SJSA1 (cell line): Measurements from ENCODE around the gene ELANE. TPM values are rescaled to one million over a fixed set of nuclear protein-coding genes. Genes with fewer than 3 reads are reported as not detected.

Source experiments
- DNase-seq, 2 experiments: peaks; one replicate each; pipeline ENCODE4 v3.0.0-alpha.2; 2015 to 2020; ENCODE audit warnings: low spot score in 2 of 2, low read depth in 1 of 2
- H3K27ac ChIP-seq: fragments of 250-450 bp; sonication (Bioruptor Pico); 2 replicates; pipeline ENCODE4 v1.5.1; 2020; ENCODE audit warnings: mild to moderate bottlenecking, moderate library complexity
- H3K27me3 ChIP-seq: fragments of 250-450 bp; sonication (Bioruptor Pico); replicated peaks from 2 replicates; pipeline ENCODE4 v1.5.1; 2020; ENCODE audit warnings: mild to moderate bottlenecking, moderate library complexity
- H3K36me3 ChIP-seq: fragments of 250-450 bp; sonication (Bioruptor Pico); 2 replicates; pipeline ENCODE4 v1.5.1; 2020; ENCODE audit warnings: mild to moderate bottlenecking
- H3K4me1 ChIP-seq: fragments of 250-450 bp; sonication (Bioruptor Pico); replicated peaks from 2 replicates; pipeline ENCODE4 v1.6.1; 2021; ENCODE audit warnings: mild to moderate bottlenecking
- H3K4me3 ChIP-seq: fragments of 250-450 bp; sonication (Bioruptor Pico); 2 replicates; pipeline ENCODE4 v1.5.1; 2020; ENCODE audit warnings: mild to moderate bottlenecking
- H3K9me3 ChIP-seq: fragments of 250-450 bp; sonication (Bioruptor Pico); replicated peaks from 2 replicates; pipeline ENCODE4 v1.5.1; 2020; ENCODE audit warnings: mild to moderate bottlenecking
- total RNA-seq: library from RNA; depleted of rRNA; stranded (reverse); fragments of >200 nt; shearing (Covaris generic); gene quantifications from 2 replicates; pipeline ENCODE4 v1.2.3, GENCODE V29; 2014

ELANE gene
- total RNA-seq, 1 experiment from 2014 or later: not detected

- Histone ChIP-seq H3K27me3 (no peaks in the 10 kb centered on the region), H3K9me3 (no peaks in the 10 kb centered on the region), H3K36me3 (peaks cover 62% of the 10 kb centered on the region), H3K27ac (no peak overlapping the region), H3K4me3 (no peak overlapping the region), H3K4me1 (no peaks in the 10 kb centered on the region)
- no peak for DNase-seq
These were observed 27.8 kb downstream of the ELANE start for GRCh38 chr19:879711-880438.

- Histone ChIP-seq H3K27ac (no peak overlapping the region), H3K27me3 (no peaks in the 10 kb centered on the region), H3K36me3 (peaks cover 63% of the 10 kb centered on the region), H3K9me3 (no peaks in the 10 kb centered on the region), H3K4me3 (no peak overlapping the region), H3K4me1 (no peaks in the 10 kb centered on the region)
- no peak for DNase-seq
These were observed 29.4 kb downstream of the ELANE start for GRCh38 chr19:881385-882071.

- Histone ChIP-seq H3K36me3 (peaks cover 67% of the 10 kb centered on the region), H3K27me3 (no peaks in the 10 kb centered on the region), H3K27ac (no peak overlapping the region), H3K4me1 (no peaks in the 10 kb centered on the region), H3K9me3 (no peaks in the 10 kb centered on the region), H3K4me3 (no peak overlapping the region)
- DNase-seq: no peak
These were observed 30.9 kb downstream of the ELANE start for GRCh38 chr19:882871-883497.

- Histone ChIP-seq H3K4me1 (no peaks in the 10 kb centered on the region), H3K9me3 (no peaks in the 10 kb centered on the region), H3K4me3 (no peak overlapping the region), H3K36me3 (peaks cover 70% of the 10 kb centered on the region), H3K27ac (no peak overlapping the region), H3K27me3 (no peaks in the 10 kb centered on the region)
- DNase-seq: no peak
These were observed 31.6 kb downstream of the ELANE start for GRCh38 chr19:883661-884211.

GRCh38 chr19:884420-885211 lies 32.5 kb downstream of the ELANE start:
- Histone ChIP-seq H3K4me3 (no peak overlapping the region), H3K27ac (no peak overlapping the region), H3K27me3 (no peaks in the 10 kb centered on the region), H3K4me1 (no peaks in the 10 kb centered on the region), H3K9me3 (no peaks in the 10 kb centered on the region), H3K36me3 (peaks cover 77% of the 10 kb centered on the region)
- no peak for DNase-seq

GRCh38 chr19:885536-886224 lies 33.6 kb downstream of the ELANE start:
- Histone ChIP-seq H3K27ac (no peak overlapping the region), H3K27me3 (no peaks in the 10 kb centered on the region), H3K4me1 (no peaks in the 10 kb centered on the region), H3K36me3 (peaks cover 80% of the 10 kb centered on the region), H3K9me3 (no peaks in the 10 kb centered on the region), H3K4me3 (no peak overlapping the region)
- no peak for DNase-seq

GRCh38 chr19:887072-887471 lies 35.0 kb downstream of the ELANE start:
- no peaks in the 10 kb centered on the region for H3K4me1 ChIP-seq
- H3K36me3 ChIP-seq: peaks cover 74% of the 10 kb centered on the region
- H3K4me3 ChIP-seq: no peak overlapping the region
- H3K27ac ChIP-seq: no peak overlapping the region
- H3K27me3 ChIP-seq: no peaks in the 10 kb centered on the region
- no peaks in the 10 kb centered on the region for H3K9me3 ChIP-seq
- no peak for DNase-seq

GRCh38 chr19:887599-887998 lies 35.5 kb downstream of the ELANE start:
- Histone ChIP-seq H3K27me3 (no peaks in the 10 kb centered on the region), H3K4me1 (no peaks in the 10 kb centered on the region), H3K4me3 (no peak overlapping the region), H3K9me3 (no peaks in the 10 kb centered on the region), H3K27ac (no peak overlapping the region), H3K36me3 (peaks cover 68% of the 10 kb centered on the region)
- no peak for DNase-seq

GRCh38 chr19:888581-889385 lies 36.7 kb downstream of the ELANE start:
- H3K36me3 ChIP-seq: peaks cover 62% of the 10 kb centered on the region
- no peaks in the 10 kb centered on the region for H3K9me3 ChIP-seq
- H3K27me3 ChIP-seq: no peaks in the 10 kb centered on the region
- no peak overlapping the region for H3K4me3 ChIP-seq
- DNase-seq: no peak
- no peaks in the 10 kb centered on the region for H3K4me1 ChIP-seq
- no peak overlapping the region for H3K27ac ChIP-seq

- Histone ChIP-seq H3K9me3 (no peaks in the 10 kb centered on the region), H3K27ac (no peak overlapping the region), H3K4me1 (no peaks in the 10 kb centered on the region), H3K36me3 (peaks cover 54% of the 10 kb centered on the region), H3K4me3 (no peak overlapping the region), H3K27me3 (no peaks in the 10 kb centered on the region)
- DNase-seq: no peak
These were observed 37.7 kb downstream of the ELANE start for GRCh38 chr19:889662-890295.

- no peak overlapping the region for H3K4me3 ChIP-seq
- H3K27ac ChIP-seq: no peak overlapping the region
- no peak for DNase-seq
- no peaks in the 10 kb centered on the region for H3K4me1 ChIP-seq
- peaks cover 43% of the 10 kb centered on the region for H3K36me3 ChIP-seq
- H3K27me3 ChIP-seq: no peaks in the 10 kb centered on the region
- no peaks in the 10 kb centered on the region for H3K9me3 ChIP-seq
These were observed 38.7 kb downstream of the ELANE start for GRCh38 chr19:890831-891230.
